ENCODE data around the gene RAB44. TPM values are rescaled to one million over a fixed set of nuclear protein-coding genes. Genes with fewer than 3 reads are reported as not detected.
"Not testable (repeated sequence)": the region's sequence is repeated elsewhere in the genome, so short reads cannot be mapped to it uniquely, and the experiment has no call there.

Gene RAB44
- total RNA-seq, 2 donors from 2014 or later, result 4.1 to 7.9 TPM

GRCh38 chr6:36717871-36718540 lies 20.4 kb downstream of the RAB44 start:
- Mint-ChIP-seq H3K4me1 (ENCODE audit: low read depth in 2 of 2) (peaks cover 0 to 5% of the 10 kb centered on the region in 2 donors), H3K27ac (peak overlapping the region in 1 of 2 donors; percentile 45), H3K27me3 (no peaks in the 10 kb centered on the region), H3K9me3 (no peaks in the 10 kb centered on the region), H3K4me3 (no peak overlapping the region), H3K36me3 (no peaks in the 10 kb centered on the region)
- DNase-seq (ENCODE audit: low spot score), result peak; percentile 41
- no peak for ATAC-seq

- Mint-ChIP-seq H3K27me3 (no peaks in the 10 kb centered on the region), H3K9me3 (no peaks in the 10 kb centered on the region), H3K27ac (peak overlapping the region in 1 of 2 donors; percentile 45), H3K4me3 (no peak overlapping the region), H3K36me3 (no peaks in the 10 kb centered on the region), H3K4me1 (ENCODE audit: low read depth in 2 of 2) (peaks cover 0 to 3% of the 10 kb centered on the region in 2 donors)
- ATAC-seq (no peak), DNase-seq (ENCODE audit: low spot score) (no peak)
Measured at GRCh38 chr6:36718560-36718959, 20.9 kb downstream of the RAB44 start.

DNA sequence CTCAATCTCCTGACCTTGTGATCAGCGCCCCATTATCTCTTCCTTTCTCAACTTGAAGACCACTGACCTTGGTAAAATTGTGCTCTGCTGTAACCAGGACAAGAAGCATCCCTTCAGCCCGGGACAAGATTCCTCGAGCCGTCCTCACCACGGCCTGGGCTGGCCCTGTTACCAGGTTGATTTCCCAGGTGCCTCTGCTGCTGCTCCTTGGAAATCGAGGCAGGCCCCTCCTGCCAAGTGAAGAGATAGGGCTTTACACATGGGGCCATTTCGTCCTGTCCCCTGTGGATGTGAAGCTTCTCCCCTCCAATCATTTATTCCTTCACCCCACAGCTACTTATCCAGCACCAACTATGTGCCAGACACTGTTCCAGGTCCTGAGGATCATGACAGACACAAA lies 21.5 kb downstream of the RAB44 start:
- Mint-ChIP-seq H3K4me1 (ENCODE audit: low read depth in 2 of 2) (peaks cover 0 to 3% of the 10 kb centered on the region in 2 donors), H3K9me3 (no peaks in the 10 kb centered on the region), H3K4me3 (no peak overlapping the region), H3K27ac (peak overlapping the region in 1 of 2 donors; percentile 26), H3K27me3 (no peaks in the 10 kb centered on the region), H3K36me3 (no peaks in the 10 kb centered on the region)
- DNase-seq (ENCODE audit: low spot score), result peak; percentile 10
- no peak for ATAC-seq

- ATAC-seq, result no peak
- peaks cover 14 to 16% of the 10 kb centered on the region in 2 donors for H3K4me1 Mint-ChIP-seq (ENCODE audit: low read depth in 2 of 2)
- no peaks in the 10 kb centered on the region for H3K9me3 Mint-ChIP-seq
- H3K4me3 Mint-ChIP-seq, result no peak overlapping the region
- H3K36me3 Mint-ChIP-seq, result no peaks in the 10 kb centered on the region
- peak overlapping the region in 1 of 2 donors; percentile 52 for H3K27ac Mint-ChIP-seq
- no peaks in the 10 kb centered on the region for H3K27me3 Mint-ChIP-seq
- DNase-seq (ENCODE audit: low spot score), result peak; percentile 28
Measured at GRCh38 chr6:36720251-36721141, 22.9 kb downstream of the RAB44 start.

- peak overlapping the region in 1 of 2 donors; percentile 53 for H3K27ac Mint-ChIP-seq
- peaks cover 18 to 24% of the 10 kb centered on the region in 2 donors for H3K4me1 Mint-ChIP-seq (ENCODE audit: low read depth in 2 of 2)
Measured at GRCh38 chr6:36721369-36722140, 23.9 kb downstream of the RAB44 start.

GRCh38 chr6:36722365-36722764 lies 24.7 kb downstream of the RAB44 start:
- H3K27ac Mint-ChIP-seq, result peak overlapping the region in 1 of 2 donors; percentile 53
- H3K36me3 Mint-ChIP-seq, result no peaks in the 10 kb centered on the region
- H3K27me3 Mint-ChIP-seq, result no peaks in the 10 kb centered on the region
- no peak overlapping the region for H3K4me3 Mint-ChIP-seq
- no peaks in the 10 kb centered on the region for H3K9me3 Mint-ChIP-seq
- H3K4me1 Mint-ChIP-seq (ENCODE audit: low read depth in 2 of 2), result peaks cover 24 to 32% of the 10 kb centered on the region in 2 donors
- DNase-seq (ENCODE audit: low spot score) (peak; percentile 53), ATAC-seq (no peak)

More at GRCh38 chr6:36721369-36722140, 23.9 kb downstream of the RAB44 start:
- no peak for ATAC-seq
- H3K36me3 Mint-ChIP-seq, result no peaks in the 10 kb centered on the region
- no peak overlapping the region for H3K4me3 Mint-ChIP-seq
- no peaks in the 10 kb centered on the region for H3K27me3 Mint-ChIP-seq
- peak; percentile 49 for DNase-seq (ENCODE audit: low spot score)
- no peaks in the 10 kb centered on the region for H3K9me3 Mint-ChIP-seq

GRCh38 chr6:36722879-36723278 lies 25.3 kb downstream of the RAB44 start:
- peak; percentile 6 for DNase-seq (ENCODE audit: low spot score)
- Mint-ChIP-seq H3K4me1 (ENCODE audit: low read depth in 2 of 2) (peaks cover 29 to 38% of the 10 kb centered on the region in 2 donors), H3K27me3 (no peaks in the 10 kb centered on the region), H3K36me3 (peaks cover 1% of the 10 kb centered on the region), H3K4me3 (no peak overlapping the region), H3K27ac (peak overlapping the region in 1 of 2 donors; percentile 53), H3K9me3 (no peaks in the 10 kb centered on the region)
- no peak for ATAC-seq

DNA sequence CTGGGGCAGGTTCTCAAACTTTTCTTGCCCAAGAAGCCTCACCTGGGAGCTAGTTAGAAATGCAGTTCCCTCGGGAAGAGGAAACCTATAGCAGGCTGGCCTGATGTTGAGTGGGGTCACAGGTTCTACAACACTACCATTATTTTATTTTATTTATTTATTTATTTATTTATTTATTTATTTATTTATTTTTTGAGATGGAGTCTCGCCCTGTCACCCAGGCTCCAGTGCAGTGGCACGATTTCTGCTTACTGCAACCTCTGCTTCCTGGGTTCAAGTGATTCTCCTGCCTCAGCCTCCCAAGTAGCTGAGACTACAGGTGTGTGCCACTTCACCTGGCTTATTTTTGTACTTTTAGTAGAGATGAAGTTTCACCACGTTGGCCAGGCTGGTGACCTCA lies 26.4 kb downstream of the RAB44 start:
- peak; percentile 10 for DNase-seq (ENCODE audit: low spot score)
- Mint-ChIP-seq H3K27ac (peak overlapping the region in 1 of 2 donors; percentile 96), H3K4me1 (ENCODE audit: low read depth in 2 of 2) (peaks cover 38 to 47% of the 10 kb centered on the region in 2 donors)
- not testable (repeated sequence) for H3K27me3 Mint-ChIP-seq, H3K4me3 Mint-ChIP-seq, H3K36me3 Mint-ChIP-seq, H3K9me3 Mint-ChIP-seq, ATAC-seq

DNA sequence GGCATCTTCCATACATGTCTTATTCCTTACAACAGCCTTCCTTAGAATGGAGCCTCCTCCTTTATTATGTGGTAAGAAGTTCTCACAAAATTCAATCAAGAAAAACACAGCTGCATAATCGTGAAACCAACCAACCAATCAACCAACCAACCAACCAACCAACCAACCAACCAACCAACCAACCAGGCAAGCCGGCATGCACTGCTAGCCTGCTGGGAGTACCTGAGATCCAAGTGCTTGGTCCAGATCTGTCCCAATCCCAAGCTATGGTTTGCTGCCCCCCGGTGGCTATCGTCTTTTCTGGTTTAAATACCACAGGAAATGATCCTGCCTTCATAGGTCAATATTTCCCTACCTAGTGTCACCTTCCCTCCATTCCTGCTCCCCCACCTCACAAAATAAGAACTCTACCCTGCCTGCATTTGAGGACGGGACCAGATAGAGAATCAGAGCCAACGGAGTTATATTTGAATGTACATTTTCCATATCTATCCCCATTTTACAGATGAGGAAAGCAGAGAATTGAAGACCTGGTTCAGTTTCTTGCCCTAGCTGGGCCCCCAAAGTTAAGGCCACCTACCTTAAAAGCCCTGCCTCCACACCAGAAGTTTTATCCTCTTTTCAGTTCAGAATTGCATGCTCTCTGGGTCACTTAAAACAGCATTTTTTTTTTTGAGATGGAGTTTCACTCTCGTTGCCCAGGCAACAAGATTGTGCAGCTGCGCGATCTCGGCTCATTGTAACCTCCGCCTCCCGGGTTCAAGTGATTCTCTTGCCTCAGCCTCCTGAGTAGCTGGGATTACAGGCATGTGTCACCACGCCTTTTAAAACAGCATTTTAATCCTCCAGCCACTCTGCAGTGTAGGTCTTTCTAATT lies 27.1 kb downstream of the RAB44 start:
- H3K4me1 Mint-ChIP-seq (ENCODE audit: low read depth in 2 of 2), result peaks cover 46 to 51% of the 10 kb centered on the region in 2 donors
- peak overlapping the region; percentile 92 to 96 for H3K27ac Mint-ChIP-seq
- DNase-seq (ENCODE audit: low spot score) (peak; percentile 60), ATAC-seq (no peak)
- H3K4me3 Mint-ChIP-seq, result no peak overlapping the region
- peaks cover 5% of the 10 kb centered on the region for H3K36me3 Mint-ChIP-seq
- H3K27me3 Mint-ChIP-seq, result no peaks in the 10 kb centered on the region
- no peaks in the 10 kb centered on the region for H3K9me3 Mint-ChIP-seq

DNA sequence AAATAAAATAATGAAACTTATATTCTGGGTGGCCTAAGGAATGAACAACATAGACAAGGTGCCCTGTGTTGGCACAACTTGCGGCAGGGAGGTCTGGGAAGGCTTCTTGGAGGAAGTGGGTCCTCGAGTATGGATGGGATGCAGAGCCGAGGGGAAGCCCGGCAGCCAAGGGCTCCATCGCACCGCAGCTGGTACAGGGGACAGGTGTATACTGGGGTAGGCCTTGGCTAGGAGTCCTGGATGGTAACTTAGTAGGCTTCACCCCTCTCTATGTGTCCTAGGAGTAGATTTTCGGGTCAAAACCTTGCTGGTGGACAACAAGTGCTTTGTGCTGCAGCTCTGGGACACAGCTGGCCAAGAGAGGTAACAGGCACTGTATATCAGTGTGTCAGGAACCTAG lies 28.0 kb downstream of the RAB44 start:
- peak overlapping the region; percentile 92 to 96 for H3K27ac Mint-ChIP-seq
- H3K36me3 Mint-ChIP-seq, result peaks cover 5% of the 10 kb centered on the region
- DNase-seq (ENCODE audit: low spot score), result peak; percentile 58
- H3K27me3 Mint-ChIP-seq, result no peaks in the 10 kb centered on the region
- ATAC-seq, result no peak
- H3K4me1 Mint-ChIP-seq (ENCODE audit: low read depth in 2 of 2), result peaks cover 48 to 53% of the 10 kb centered on the region in 2 donors
- H3K4me3 Mint-ChIP-seq, result peak overlapping the region; percentile 60
- no peaks in the 10 kb centered on the region for H3K9me3 Mint-ChIP-seq

DNA sequence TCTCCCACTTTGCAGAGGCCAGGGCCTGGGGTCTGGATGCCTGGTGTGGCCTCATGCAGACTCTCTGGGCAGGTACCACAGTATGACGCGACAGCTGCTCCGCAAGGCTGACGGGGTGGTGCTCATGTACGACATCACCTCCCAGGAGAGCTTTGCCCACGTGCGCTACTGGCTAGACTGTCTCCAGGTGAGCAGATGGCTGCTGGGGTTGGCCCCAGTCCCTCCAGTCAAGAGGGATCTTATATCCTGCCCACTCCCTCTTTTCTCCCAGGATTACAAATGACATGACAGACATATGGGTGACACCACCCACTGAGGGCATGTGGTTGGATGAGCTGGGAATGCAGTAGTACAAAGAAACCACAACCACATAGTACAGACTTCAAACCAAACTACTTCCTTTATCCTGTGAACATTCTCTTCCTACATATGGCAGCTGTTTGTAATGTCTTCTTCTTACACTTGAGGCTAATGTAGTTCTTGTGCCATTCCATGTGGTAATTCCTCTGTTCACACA lies 29.9 kb downstream of the RAB44 start:
- peaks cover 63 to 67% of the 10 kb centered on the region in 2 donors for H3K4me1 Mint-ChIP-seq (ENCODE audit: low read depth in 2 of 2)
- no peaks in the 10 kb centered on the region for H3K27me3 Mint-ChIP-seq
- H3K9me3 Mint-ChIP-seq, result no peaks in the 10 kb centered on the region
- ATAC-seq (peak; percentile 28 to 33), DNase-seq (ENCODE audit: low spot score) (no peak)
- H3K4me3 Mint-ChIP-seq, result peak overlapping the region; percentile 70
- H3K36me3 Mint-ChIP-seq, result peaks cover 5% of the 10 kb centered on the region
- peak overlapping the region; percentile 92 to 96 for H3K27ac Mint-ChIP-seq

DNA sequence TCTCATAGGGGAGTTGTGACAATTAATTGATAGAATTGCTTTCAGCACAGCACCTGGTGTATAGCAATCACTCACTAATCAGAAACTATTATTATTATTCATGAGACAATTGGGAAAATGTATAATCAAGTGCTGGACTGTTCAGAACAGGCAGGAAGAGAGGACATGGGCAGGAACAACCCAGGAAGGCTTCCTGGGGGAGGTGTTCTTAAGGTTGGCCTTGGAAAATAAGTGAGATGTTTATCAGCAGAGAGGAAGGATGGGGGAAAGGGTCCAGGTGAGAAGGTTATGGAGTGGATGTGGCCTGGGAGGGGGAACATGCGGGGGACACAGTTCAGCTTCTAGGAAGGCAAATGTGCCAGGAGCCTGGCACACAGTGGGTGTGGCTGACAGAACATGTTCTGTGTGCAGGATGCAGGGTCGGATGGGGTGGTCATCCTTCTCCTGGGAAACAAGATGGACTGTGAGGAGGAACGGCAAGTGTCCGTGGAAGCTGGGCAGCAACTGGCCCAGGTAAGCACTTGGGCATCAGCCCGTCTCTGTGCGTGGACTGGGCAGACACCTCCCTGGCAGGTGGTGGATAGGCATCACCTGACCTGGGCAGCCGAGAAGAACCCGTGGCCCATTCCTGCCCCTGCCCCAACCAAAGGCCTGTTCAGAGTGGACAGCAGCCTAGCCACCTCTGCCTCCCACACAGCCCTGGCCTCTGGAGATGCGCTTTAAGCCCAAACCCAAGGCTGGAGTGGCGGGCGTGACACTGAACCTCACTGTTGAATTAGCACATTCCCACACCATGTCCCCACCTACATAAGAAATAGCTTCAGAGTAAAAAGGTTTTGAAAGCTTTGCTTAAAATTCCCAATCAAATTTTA lies 30.9 kb downstream of the RAB44 start:
- Mint-ChIP-seq H3K27me3 (no peaks in the 10 kb centered on the region), H3K4me1 (ENCODE audit: low read depth in 2 of 2) (peaks cover 68 to 77% of the 10 kb centered on the region in 2 donors), H3K27ac (peak overlapping the region; percentile 92 to 96), H3K36me3 (peaks cover 5% of the 10 kb centered on the region), H3K4me3 (peak overlapping the region; percentile 70), H3K9me3 (no peaks in the 10 kb centered on the region)
- no peak for ATAC-seq
- DNase-seq (ENCODE audit: low spot score), result no peak

All from natural killer cell treated with Interleukin-12 subunit alpha and Interleukin-12 subunit beta and Interleukin-15 and Interleukin-18, amount 100 ng/mL, for 72 hours (primary cell).